G401 (cell line): ENCODE data around the gene TMEM168. TPM values are rescaled to one million over a fixed set of nuclear protein-coding genes. Genes with fewer than 3 reads are reported as not detected.
"Not testable (repeated sequence)": the region's sequence is repeated elsewhere in the genome, so short reads cannot be mapped to it uniquely, and the experiment has no call there.

ENCODE experiments used
- DNase-seq: peaks from one replicate; pipeline ENCODE4 v3.0.0-alpha.2; 2015; ENCODE audit warnings: low spot score
- in situ Hi-C: cut with HindIII; loops from 2 replicates; pipeline ENCODE4 v1.10.0; 2016; ENCODE audit warnings: low sequenced_read_pairs, mixed read lengths
- total RNA-seq: library from RNA; depleted of rRNA; stranded (reverse); fragments of >200 nt; shearing (Covaris generic); gene quantifications from 2 replicates; pipeline ENCODE4 v1.2.3, GENCODE V29; 2014; rRNA removed

TMEM168 gene
- 5.6 and 15.1 TPM in 2 replicates for total RNA-seq

- DNase-seq: peak; percentile 66
- in situ Hi-C loops: no loop called here
These were observed at the start of gene TMEM168 for GRCh38 chr7:112789817-112790585. TSS of gene TMEM168 (minus strand) at chr7:112790393. CDS start at chr7:112784825, 5,568 bp downstream.

- DNase-seq, in situ Hi-C loops: not testable (repeated sequence)
These were observed 45.7 kb upstream of the TMEM168 start for GRCh38 chr7:112835928-112836327.

- in situ Hi-C loops: no loop called here
- no peak for DNase-seq
These were observed 42.9 kb upstream of the TMEM168 start for GRCh38 chr7:112833082-112833481.

- in situ Hi-C loops: no loop called here
- DNase-seq: no peak
These were observed 40.6 kb upstream of the TMEM168 start for GRCh38 chr7:112830769-112831168.

- no peak for DNase-seq
- in situ Hi-C loops: no loop called here
These were observed 38.5 kb upstream of the TMEM168 start for GRCh38 chr7:112828696-112829095.

- in situ Hi-C loops: no loop called here
- no peak for DNase-seq
These were observed 31.2 kb upstream of the TMEM168 start for GRCh38 chr7:112821345-112821744.

GRCh38 chr7:112819536-112819935, 29.3 kb upstream of the TMEM168 start:
- in situ Hi-C loops: no loop called here
- no peak for DNase-seq

GRCh38 chr7:112806156-112806555, 16.0 kb upstream of the TMEM168 start:
- in situ Hi-C loops: no loop called here
- no peak for DNase-seq

- no peak for DNase-seq
- in situ Hi-C loops: no loop called here
These were observed 12.2 kb upstream of the TMEM168 start for GRCh38 chr7:112802406-112802805.

- in situ Hi-C loops: no loop called here
- no peak for DNase-seq
These were observed 10.3 kb upstream of the TMEM168 start for GRCh38 chr7:112800486-112800885.

- in situ Hi-C loops: no loop called here
- DNase-seq: no peak
These were observed 9.4 kb upstream of the TMEM168 start for GRCh38 chr7:112799448-112800120.

GRCh38 chr7:112798274-112799159, 8.3 kb upstream of the TMEM168 start:
- no peak for DNase-seq
- in situ Hi-C loops: no loop called here

GRCh38 chr7:112796552-112796951, 6.4 kb upstream of the TMEM168 start:
- in situ Hi-C loops, DNase-seq: not testable (repeated sequence)

- DNase-seq: no peak
- in situ Hi-C loops: no loop called here
These were observed 2.2 kb upstream of the TMEM168 start for GRCh38 chr7:112792441-112792840.

GRCh38 chr7:112791465-112792168, 1.4 kb upstream of the TMEM168 start:
- no peak for DNase-seq
- in situ Hi-C loops: no loop called here

GRCh38 chr7:112790586-112791003, 402 bp upstream of the TMEM168 start:
- no peak for DNase-seq
- in situ Hi-C loops: no loop called here

- in situ Hi-C loops: no loop called here
These were observed 758 bp downstream of the TMEM168 start for GRCh38 chr7:112789453-112789816.

GRCh38 chr7:112788778-112789343, 1.3 kb downstream of the TMEM168 start:
- in situ Hi-C loops: no loop called here
- DNase-seq: no peak

More at GRCh38 chr7:112789453-112789816, 758 bp downstream of the TMEM168 start:
- no peak for DNase-seq

- in situ Hi-C loops: no loop called here
- DNase-seq: no peak
These were observed 5.6 kb downstream of the TMEM168 start for GRCh38 chr7:112784603-112785002.
